Vagina (tissue), 2 donors: Measurements from ENCODE around the gene GLT6D1. TPM values are rescaled to one million over a fixed set of nuclear protein-coding genes. Genes with fewer than 3 reads are reported as not detected.

ENCODE experiments used
- DNase-seq, 2 donors: peaks; one replicate each; pipeline ENCODE4 v3.0.0-alpha.2; 2017; ENCODE audit errors: extremely low spot score in 2 of 2
- H3K27ac ChIP-seq: fragments of 200-600 bp; sonication (generic); one replicate; pipeline ENCODE4 v1.5.1; 2019
- H3K27me3 ChIP-seq: fragments of 200-600 bp; sonication (generic); one replicate; pipeline ENCODE4 v1.5.1; 2019
- H3K36me3 ChIP-seq, 2 donors: fragments of 200-600 bp; sonication (generic); one replicate each; pipeline ENCODE4 v1.5.1; 2017 to 2019
- H3K4me1 ChIP-seq: fragments of 200-600 bp; sonication (generic); one replicate; pipeline ENCODE4 v1.5.1; 2019
- H3K4me3 ChIP-seq, 2 donors: fragments of 200-600 bp; sonication (generic); 1 replicate in 1 of 2; 2 replicates in 1 of 2; pipeline ENCODE4 v1.5.1; 2016 to 2019
- H3K9me3 ChIP-seq: fragments of 200-600 bp; sonication (generic); one replicate; pipeline ENCODE4 v1.5.1; 2019
- CTCF ChIP-seq, 3 experiments: fragments of 450-650 bp in 2 of 3; fragments of 200-600 bp in 1 of 3; sonication (generic) in 1 of 3; IDR thresholded peaks; one replicate each; pipeline ENCODE4 v1.5.1; 2017 to 2019; ENCODE audit warnings: antibody characterized with exemption in 3 of 3, mild to moderate bottlenecking in 2 of 3, moderate library complexity in 2 of 3
- POLR2A ChIP-seq, 2 donors: fragments of 450-650 bp; IDR thresholded peaks; one replicate each; pipeline ENCODE4 v1.6.1; 2017; ENCODE audit warnings: antibody characterized with exemption in 2 of 2, mild to moderate bottlenecking in 2 of 2, moderate library complexity in 2 of 2
- POLR2AphosphoS5 ChIP-seq, 2 donors: sonication (generic); formaldehyde crosslinking; IDR thresholded peaks; one replicate each; pipeline ENCODE4 v1.9.0; 2017; ENCODE audit warnings: antibody characterized with exemption in 2 of 2, mild to moderate bottlenecking in 2 of 2, low read depth in 1 of 2; ENCODE audit not compliant: insufficient read depth in 1 of 2
- intact Hi-C: fragments of 100-400 bp; cut with DNase I; formaldehyde crosslinking; loops from one replicate; pipeline ENCODE4 v1.15.1; 2023
- total RNA-seq: library from RNA; depleted of rRNA; stranded (reverse); fragments of >200 nt; gene quantifications from one replicate; pipeline ENCODE4 v1.2.3, GENCODE V29; 2016

The GLT6D1 gene
- total RNA-seq = not detected

- Histone ChIP-seq H3K9me3 (no peaks in the 10 kb centered on the region), H3K4me1 (no peaks in the 10 kb centered on the region), H3K36me3 (no peaks in the 10 kb centered on the region), H3K27ac (no peak within 1 kb of the TSS), H3K27me3 (no peaks in the 10 kb centered on the region), H3K4me3 (no peak within 1 kb of the TSS)
- TF ChIP-seq POLR2AphosphoS5 (IDR thresholded peaks at IDR 0.05; ENCODE audit: insufficient read depth in 1 of 2, low read depth in 1 of 2) (no peak), POLR2A (IDR thresholded peaks at IDR 0.05) (no peak), CTCF (IDR thresholded peaks at IDR 0.05) (no peak)
- no peak for DNase-seq
- intact Hi-C loops = loop anchor here (5.0 kb wide), 1 partner anchor 512 kb away; no protein-coding TSS in a partner anchor
Observed at GRCh38 chr9:135639196-135639595, at the start of gene GLT6D1. Gene GLT6D1 (minus strand): TSS chr9:135639540. CDS start chr9:135639187, 353 bp downstream.

GRCh38 chr9:135689011-135689410 lies 49.7 kb upstream of the GLT6D1 start:
- H3K36me3 ChIP-seq = no peaks in the 10 kb centered on the region

GRCh38 chr9:135687216-135687615 lies 47.9 kb upstream of the GLT6D1 start:
- no peaks in the 10 kb centered on the region for H3K4me1 ChIP-seq
- DNase-seq = no peak
- no peaks in the 10 kb centered on the region for H3K27me3 ChIP-seq
- no peak for TF ChIP-seq POLR2AphosphoS5 (IDR thresholded peaks at IDR 0.05; ENCODE audit: insufficient read depth in 1 of 2, low read depth in 1 of 2)
- TF ChIP-seq CTCF (IDR thresholded peaks at IDR 0.05) = no peak
- TF ChIP-seq POLR2A (IDR thresholded peaks at IDR 0.05) = no peak
- H3K9me3 ChIP-seq = no peaks in the 10 kb centered on the region
- no peak overlapping the region for H3K27ac ChIP-seq
- H3K4me3 ChIP-seq = no peak overlapping the region
- intact Hi-C loops = no loop called here
- no peaks in the 10 kb centered on the region for H3K36me3 ChIP-seq

More at GRCh38 chr9:135689011-135689410, 49.7 kb upstream of the GLT6D1 start:
- Histone ChIP-seq H3K4me1 (no peaks in the 10 kb centered on the region), H3K9me3 (no peaks in the 10 kb centered on the region), H3K27me3 (no peaks in the 10 kb centered on the region), H3K4me3 (no peak overlapping the region), H3K27ac (no peak overlapping the region)
- no peak for DNase-seq
- intact Hi-C loops = no loop called here
- TF ChIP-seq CTCF (IDR thresholded peaks at IDR 0.05) (no peak), POLR2AphosphoS5 (IDR thresholded peaks at IDR 0.05; ENCODE audit: insufficient read depth in 1 of 2, low read depth in 1 of 2) (no peak), POLR2A (IDR thresholded peaks at IDR 0.05) (no peak)

- no peaks in the 10 kb centered on the region for H3K36me3 ChIP-seq
- no peaks in the 10 kb centered on the region for H3K4me1 ChIP-seq
- TF ChIP-seq POLR2A (IDR thresholded peaks at IDR 0.05) (no peak), CTCF (IDR thresholded peaks at IDR 0.05) (no peak), POLR2AphosphoS5 (IDR thresholded peaks at IDR 0.05; ENCODE audit: insufficient read depth in 1 of 2, low read depth in 1 of 2) (no peak)
- no peaks in the 10 kb centered on the region for H3K27me3 ChIP-seq
- DNase-seq = no peak
- intact Hi-C loops = no loop called here
- H3K9me3 ChIP-seq = no peaks in the 10 kb centered on the region
- H3K4me3 ChIP-seq = no peak overlapping the region
- H3K27ac ChIP-seq = no peak overlapping the region
Observed at GRCh38 chr9:135684691-135685090, 45.4 kb upstream of the GLT6D1 start.

GRCh38 chr9:135683401-135684034 lies 44.2 kb upstream of the GLT6D1 start:
- no peaks in the 10 kb centered on the region for H3K4me1 ChIP-seq
- no peaks in the 10 kb centered on the region for H3K36me3 ChIP-seq
- H3K9me3 ChIP-seq = no peaks in the 10 kb centered on the region
- no peaks in the 10 kb centered on the region for H3K27me3 ChIP-seq
- intact Hi-C loops = no loop called here
- DNase-seq = no peak
- H3K4me3 ChIP-seq = no peak overlapping the region
- H3K27ac ChIP-seq = no peak overlapping the region
- no peak for TF ChIP-seq CTCF (IDR thresholded peaks at IDR 0.05)
